GM21619 (cell line): ENCODE data around the gene ANKLE1.
"Not testable (repeated sequence)": the region's sequence is repeated elsewhere in the genome, so short reads cannot be mapped to it uniquely, and the experiment has no call there.

Experiments used
- ATAC-seq: cut with Tn5 transposase; IDR thresholded peaks from one replicate; pipeline ENCODE4 v1.9.1; 2021; ENCODE audit not compliant: unreplicated experiment

ANKLE1 gene

GRCh38 chr19:17246681-17247425, 34.8 kb upstream of the ANKLE1 start:
- no peak for ATAC-seq

- no peak for ATAC-seq
Observed at GRCh38 chr19:17248011-17248776, 33.5 kb upstream of the ANKLE1 start.

- ATAC-seq = no peak
Observed at GRCh38 chr19:17249887-17250548, 31.7 kb upstream of the ANKLE1 start.

DNA sequence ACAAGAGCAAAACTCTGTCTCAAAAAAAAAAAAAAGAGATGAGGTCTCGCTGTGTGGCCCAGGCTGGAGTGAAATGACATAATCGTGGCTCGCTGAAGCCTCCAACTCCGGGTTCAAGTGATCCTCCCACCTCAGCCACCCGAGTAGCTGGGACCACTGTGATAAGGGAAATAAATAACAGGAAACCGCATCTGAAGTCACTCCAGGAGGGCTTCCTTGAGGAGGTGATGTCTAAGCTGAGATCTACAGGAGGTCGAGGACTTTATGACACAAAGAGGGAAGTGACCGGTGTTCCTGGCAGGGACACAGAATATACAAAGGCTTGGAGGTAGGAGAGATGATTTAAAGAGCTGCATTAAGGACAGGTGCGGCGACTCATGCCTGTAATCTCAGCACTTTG, 27.1 kb upstream of the ANKLE1 start:
- ATAC-seq = no peak

GRCh38 chr19:17255150-17255621, 26.5 kb upstream of the ANKLE1 start:
- ATAC-seq = no peak

GRCh38 chr19:17256130-17256529, 25.6 kb upstream of the ANKLE1 start:
- ATAC-seq = no peak

DNA sequence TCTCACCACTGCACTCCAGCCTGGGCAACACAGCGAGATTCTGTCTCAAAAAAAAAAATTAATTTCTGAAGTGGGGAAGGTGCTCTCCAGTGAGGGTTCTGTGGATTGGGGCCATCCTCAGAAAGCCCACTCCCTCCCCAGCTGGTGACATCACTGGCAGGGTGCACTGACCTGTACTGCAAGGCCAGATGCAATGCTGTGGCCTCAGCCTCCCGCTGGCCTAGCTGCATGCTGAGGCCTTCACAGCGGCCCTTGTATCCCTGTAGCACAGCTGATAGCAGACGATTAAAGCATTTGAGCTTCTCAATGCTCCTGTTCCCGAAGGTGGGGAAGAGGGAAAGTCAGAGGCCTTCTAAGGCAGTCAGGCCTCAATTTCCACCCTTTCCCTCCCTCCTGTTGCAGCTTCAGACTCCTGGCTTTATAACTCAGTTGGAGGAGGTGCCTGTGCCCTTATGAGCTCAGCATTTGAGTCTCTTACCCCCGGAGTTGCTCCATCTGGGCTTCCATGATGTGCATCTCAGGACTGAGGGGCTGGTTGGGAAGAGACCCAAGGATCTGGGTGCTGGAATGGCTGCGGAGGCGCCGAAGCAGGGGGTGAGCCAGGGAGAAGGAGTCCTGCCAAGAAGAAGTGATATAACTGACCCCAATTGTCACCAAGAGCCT, 22.5 kb upstream of the ANKLE1 start:
- no peak for ATAC-seq

DNA sequence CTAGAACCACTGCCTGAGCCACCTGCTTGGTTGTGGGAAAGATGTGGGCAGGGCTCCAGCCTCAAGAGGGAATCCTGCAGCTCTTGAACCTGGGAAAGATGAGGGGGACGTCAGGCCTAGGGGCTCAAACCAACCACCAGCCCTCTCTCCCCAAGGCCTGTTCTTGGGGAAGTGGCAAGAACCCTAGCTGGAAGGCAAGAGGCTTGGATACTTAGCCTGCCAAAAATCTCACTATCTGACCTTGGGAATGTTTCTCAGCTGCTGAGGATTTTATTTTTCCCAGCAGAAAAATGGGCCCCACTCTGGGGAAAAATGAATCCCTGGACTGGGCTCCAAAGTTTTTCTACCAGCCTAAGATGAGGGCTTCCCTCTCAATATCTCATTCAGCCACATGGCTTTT, 21.8 kb upstream of the ANKLE1 start:
- no peak for ATAC-seq

GRCh38 chr19:17260842-17261325, 20.8 kb upstream of the ANKLE1 start:
- ATAC-seq = peak; percentile 81

- no peak for ATAC-seq
Observed at GRCh38 chr19:17262557-17262956, 19.1 kb upstream of the ANKLE1 start.

- ATAC-seq = no peak
Observed at GRCh38 chr19:17263712-17264640, 17.7 kb upstream of the ANKLE1 start.

DNA sequence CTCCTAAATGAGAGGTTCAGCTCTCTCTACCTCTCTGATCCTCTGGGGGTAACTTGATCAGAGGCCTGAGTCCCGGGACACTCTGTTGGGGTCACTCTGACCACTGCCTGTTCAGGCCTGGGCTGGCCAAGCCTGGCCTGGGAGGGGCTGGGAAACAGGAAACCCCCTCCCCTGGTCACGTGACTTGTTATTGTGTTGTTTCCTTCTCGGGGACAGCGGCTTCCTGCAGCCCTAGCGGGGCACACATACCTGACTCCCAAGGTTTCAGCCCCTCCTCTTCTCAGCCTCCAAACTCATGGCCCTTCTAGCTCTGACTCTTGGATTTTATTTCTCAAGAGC, 17.1 kb upstream of the ANKLE1 start, which contains the start of gene USHBP1:
Gene USHBP1 (minus strand): TSS at position 105 of the 339 bp plus-strand sequence. CDS start 446 bp downstream, outside the sequence.
- no peak for ATAC-seq

GRCh38 chr19:17266026-17266425, 15.7 kb upstream of the ANKLE1 start:
- ATAC-seq = no peak

DNA sequence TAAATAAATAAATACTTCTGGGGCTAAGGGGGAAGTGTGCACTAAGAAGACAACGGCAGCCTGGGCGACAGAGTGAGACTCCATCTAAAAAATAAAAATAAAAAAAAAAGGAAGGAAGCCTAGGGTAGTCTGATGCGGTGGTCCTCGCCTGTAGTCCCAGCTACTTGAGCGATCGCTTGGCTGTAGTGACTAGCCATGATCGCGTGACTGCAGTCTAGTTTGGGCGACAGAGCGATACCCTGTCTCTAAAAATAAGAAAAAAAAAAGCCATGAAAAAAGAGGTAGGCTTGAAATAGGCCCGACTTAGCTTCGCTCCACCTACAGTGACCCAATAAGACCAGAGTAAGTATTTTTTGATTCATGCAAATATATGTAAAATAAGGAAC, 15.1 kb upstream of the ANKLE1 start:
- ATAC-seq = peak; percentile 9

DNA sequence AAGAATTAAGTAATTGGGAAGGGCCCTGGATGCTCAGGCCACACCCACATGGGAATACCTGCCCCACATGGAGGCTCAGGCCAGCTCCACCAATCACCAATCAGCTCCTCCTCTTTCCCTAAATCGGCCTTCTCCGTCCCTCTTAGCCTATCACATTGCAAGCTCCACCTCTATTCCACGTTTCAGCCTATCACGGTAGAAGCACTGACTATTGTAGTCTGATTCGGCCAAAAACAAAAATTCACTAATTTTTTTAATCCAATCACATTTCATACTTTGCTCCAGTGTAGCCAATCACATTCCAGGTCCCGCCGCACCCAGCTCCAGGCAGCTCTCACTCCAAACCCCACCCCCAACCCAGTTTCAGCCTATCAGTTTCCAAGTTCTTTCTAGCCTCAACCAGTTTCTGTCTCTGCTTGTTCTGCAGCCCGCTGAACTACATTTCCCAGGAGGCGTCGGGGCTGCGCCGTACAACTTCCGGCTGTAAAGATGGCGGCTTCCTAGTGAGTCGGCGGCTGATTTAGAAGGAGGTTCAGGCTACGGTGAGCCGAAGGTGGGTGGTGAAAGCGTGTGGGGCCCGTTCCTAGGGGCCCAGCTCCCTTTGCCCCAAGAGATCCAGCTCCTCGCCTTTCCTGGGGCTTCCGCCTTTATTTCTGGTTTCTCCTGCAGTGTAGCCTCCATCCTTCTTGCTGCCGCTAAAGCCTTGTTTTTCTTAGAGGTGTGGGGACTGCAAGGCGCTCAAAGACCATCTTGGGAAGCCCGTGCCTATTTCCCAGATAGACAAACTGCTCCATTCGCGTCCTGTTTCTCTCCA, 14.5 kb upstream of the ANKLE1 start, which contains the start of gene BABAM1:
Gene BABAM1 (plus strand): TSS at position 469 of the 814 bp plus-strand sequence. CDS start 1,364 bp downstream, outside the sequence.
- ATAC-seq = peak; percentile 88

GRCh38 chr19:17268754-17269153, 12.9 kb upstream of the ANKLE1 start:
- no peak for ATAC-seq

DNA sequence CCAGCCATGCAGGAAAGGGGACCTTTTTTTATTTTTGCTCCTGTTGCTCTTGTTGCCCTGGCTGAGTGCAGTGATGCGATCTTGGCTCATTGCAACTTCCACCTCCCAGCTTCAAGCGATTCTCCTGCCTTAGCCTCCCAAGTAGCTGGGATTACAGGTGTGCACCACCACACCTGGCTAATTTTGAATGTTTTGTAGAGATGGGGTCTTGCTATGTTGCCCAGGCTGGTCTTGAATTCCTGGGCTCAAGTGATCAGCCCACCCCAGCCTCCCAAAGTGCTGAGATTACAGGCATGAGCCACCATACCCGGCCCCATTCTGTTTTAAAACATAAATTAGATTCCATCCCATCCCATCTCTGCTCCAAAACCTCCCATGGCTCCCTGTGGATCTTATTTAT, 6.8 kb upstream of the ANKLE1 start:
- not testable (repeated sequence) for ATAC-seq

GRCh38 chr19:17275441-17276175, 6.1 kb upstream of the ANKLE1 start:
- no peak for ATAC-seq
